UCSD-AML1 (cell line): ENCODE data around the gene MRS2.

Experiments used
- DNase-seq: peaks from one replicate; lab custom pipeline; 2025; ENCODE audit not compliant: unreplicated experiment; lab: John Stamatoyannopoulos, UW

MRS2 gene

GRCh38 chr6:24464253-24465038 lies 61.7 kb downstream of the MRS2 start:
- no peak for DNase-seq

GRCh38 chr6:24469811-24470210 lies 67.1 kb downstream of the MRS2 start:
- no peak for DNase-seq

- DNase-seq, result no peak
These were observed 69.4 kb downstream of the MRS2 start for GRCh38 chr6:24472181-24472580.
